ENCODE data around the gene KMT2C. TPM values are rescaled to one million over a fixed set of nuclear protein-coding genes. Genes with fewer than 3 reads are reported as not detected.

The KMT2C gene
- total RNA-seq, 1 donor from 2014 or later = 42.3 TPM

GRCh38 chr7:152086513-152086912 is 349.3 kb downstream of the KMT2C start:
- Histone ChIP-seq H3K9me3 (replicated peaks) (peaks cover 25% of the 10 kb centered on the region), H3K27me3 (ENCODE audit: low read depth) (no peaks in the 10 kb centered on the region), H3K27ac (replicated peaks) (no peak overlapping the region), H3K4me3 (no peak overlapping the region), H3K36me3 (peaks cover 8% of the 10 kb centered on the region), H3K4me1 (no peaks in the 10 kb centered on the region)
- intact Hi-C loops (cut with micrococcal nuclease) = no loop called here
- no peak for DNase-seq
- no peak for TF ChIP-seq CTCF (IDR thresholded peaks at IDR 0.05; ENCODE audit: borderline replicate concordance)

GRCh38 chr7:152085131-152085530 is 350.7 kb downstream of the KMT2C start:
- TF ChIP-seq CTCF (IDR thresholded peaks at IDR 0.05; ENCODE audit: borderline replicate concordance) = no peak
- intact Hi-C loops (cut with micrococcal nuclease) = no loop called here
- no peak overlapping the region for H3K27ac ChIP-seq (replicated peaks)

More at GRCh38 chr7:152085131-152085530, 350.7 kb downstream of the KMT2C start:
- Histone ChIP-seq H3K4me3 (no peak overlapping the region), H3K4me1 (no peaks in the 10 kb centered on the region), H3K9me3 (replicated peaks) (peaks cover 25% of the 10 kb centered on the region), H3K27me3 (ENCODE audit: low read depth) (no peaks in the 10 kb centered on the region), H3K36me3 (peaks cover 8% of the 10 kb centered on the region)
- DNase-seq = no peak

Other genes with a start within 250 kb of the KMT2C start
- 0.60 TPM for gene XRCC2, start 240.1 kb upstream of the KMT2C start, total RNA-seq

Measured in left ventricle myocardium inferior (tissue), 1 donor.